HFF-Myc (cell line): ENCODE measurements around the gene MUC22.

Experiments used
- DNase-seq: peaks from one replicate; pipeline ENCODE4 v3.0.0-alpha.2; 2011; ENCODE audit warnings: low read depth; ENCODE audit errors: extremely low read depth
- H3K4me3 ChIP-seq: replicated peaks from 2 replicates; pipeline ENCODE4 v1.5.1; 2011; ENCODE audit warnings: low read depth, mild to moderate bottlenecking, control low read depth, low read length
- TF ChIP-seq, protein P1 (sequence below): IDR thresholded peaks from 2 replicates; pipeline ENCODE4 v1.5.1; 2012; ENCODE audit warnings: mild to moderate bottlenecking, low read depth, low read length, control low read depth; ENCODE audit errors: missing control alignments

The MUC22 gene

DNA sequence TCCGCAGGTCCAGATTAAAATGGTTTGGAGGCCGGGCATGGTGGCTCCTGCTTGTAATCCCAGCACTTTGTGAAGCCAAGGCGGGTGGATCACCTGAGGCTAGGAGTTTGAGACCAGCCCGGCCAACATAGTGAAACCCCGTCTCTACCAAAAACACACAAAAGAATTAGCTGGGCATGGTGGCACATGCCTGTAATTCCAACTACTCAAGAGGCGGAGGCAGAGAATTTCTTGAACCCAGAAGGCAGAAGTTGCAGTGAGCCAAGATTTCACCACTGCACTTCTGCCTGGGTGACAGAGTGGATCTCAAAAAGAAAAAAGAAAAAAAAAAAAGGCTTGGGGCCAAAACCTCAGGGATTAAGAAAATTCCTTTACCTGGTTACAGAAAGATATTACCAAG is 71.6 kb downstream of the MUC22 start:
- DNase-seq: no peak
- TF ChIP-seq, protein P1, sequence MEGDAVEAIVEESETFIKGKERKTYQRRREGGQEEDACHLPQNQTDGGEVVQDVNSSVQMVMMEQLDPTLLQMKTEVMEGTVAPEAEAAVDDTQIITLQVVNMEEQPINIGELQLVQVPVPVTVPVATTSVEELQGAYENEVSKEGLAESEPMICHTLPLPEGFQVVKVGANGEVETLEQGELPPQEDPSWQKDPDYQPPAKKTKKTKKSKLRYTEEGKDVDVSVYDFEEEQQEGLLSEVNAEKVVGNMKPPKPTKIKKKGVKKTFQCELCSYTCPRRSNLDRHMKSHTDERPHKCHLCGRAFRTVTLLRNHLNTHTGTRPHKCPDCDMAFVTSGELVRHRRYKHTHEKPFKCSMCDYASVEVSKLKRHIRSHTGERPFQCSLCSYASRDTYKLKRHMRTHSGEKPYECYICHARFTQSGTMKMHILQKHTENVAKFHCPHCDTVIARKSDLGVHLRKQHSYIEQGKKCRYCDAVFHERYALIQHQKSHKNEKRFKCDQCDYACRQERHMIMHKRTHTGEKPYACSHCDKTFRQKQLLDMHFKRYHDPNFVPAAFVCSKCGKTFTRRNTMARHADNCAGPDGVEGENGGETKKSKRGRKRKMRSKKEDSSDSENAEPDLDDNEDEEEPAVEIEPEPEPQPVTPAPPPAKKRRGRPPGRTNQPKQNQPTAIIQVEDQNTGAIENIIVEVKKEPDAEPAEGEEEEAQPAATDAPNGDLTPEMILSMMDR: no peak
- H3K4me3 ChIP-seq: no peak overlapping the region

DNA sequence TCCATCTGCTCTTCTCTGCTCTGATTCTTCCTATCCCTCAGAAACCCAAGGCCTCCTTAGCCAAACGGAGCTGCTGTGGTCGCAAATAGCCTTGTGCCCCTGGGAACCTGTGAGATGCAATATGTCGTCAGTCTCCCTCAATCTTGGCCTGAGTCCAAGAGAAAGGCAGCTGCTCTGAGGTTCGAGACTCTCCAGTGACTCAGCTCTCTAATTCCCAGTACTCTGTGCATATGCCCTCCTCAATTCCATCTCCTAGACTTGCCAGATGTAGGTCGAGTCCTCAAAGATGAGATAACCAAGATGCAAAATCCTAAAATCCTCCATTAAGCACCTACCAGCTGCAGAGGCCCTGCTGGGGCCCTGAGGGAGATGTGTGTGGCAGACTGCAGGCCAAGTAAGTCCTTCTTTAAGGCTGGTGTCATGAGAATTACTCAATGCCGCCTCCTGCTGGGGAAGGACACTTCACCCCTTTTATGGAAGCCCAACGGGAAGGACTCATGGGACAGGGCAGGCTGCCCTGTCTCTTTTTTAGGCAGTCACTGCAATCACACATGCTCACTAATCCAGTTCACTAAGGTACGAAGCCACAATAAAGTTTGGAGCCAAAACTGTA is 73.6 kb downstream of the MUC22 start:
- H3K4me3 ChIP-seq: no peak overlapping the region
- DNase-seq: peak; percentile 32
- TF ChIP-seq, protein P1: no peak
